Measurements from ENCODE around the gene MCTP2. TPM values are rescaled to one million over a fixed set of nuclear protein-coding genes. Genes with fewer than 3 reads are reported as not detected.

MCTP2 gene
- total and polyA plus RNA-seq, 9 of the 15 experiments (the other 6 are each of a cell fraction or from before 2014, with no cell fraction given) = 0.07 TPM; not detected in 8

GRCh38 chr15:94439158-94439557 lies 207.8 kb downstream of the MCTP2 start (continued):
- TF ChIP-seq, protein P1, sequence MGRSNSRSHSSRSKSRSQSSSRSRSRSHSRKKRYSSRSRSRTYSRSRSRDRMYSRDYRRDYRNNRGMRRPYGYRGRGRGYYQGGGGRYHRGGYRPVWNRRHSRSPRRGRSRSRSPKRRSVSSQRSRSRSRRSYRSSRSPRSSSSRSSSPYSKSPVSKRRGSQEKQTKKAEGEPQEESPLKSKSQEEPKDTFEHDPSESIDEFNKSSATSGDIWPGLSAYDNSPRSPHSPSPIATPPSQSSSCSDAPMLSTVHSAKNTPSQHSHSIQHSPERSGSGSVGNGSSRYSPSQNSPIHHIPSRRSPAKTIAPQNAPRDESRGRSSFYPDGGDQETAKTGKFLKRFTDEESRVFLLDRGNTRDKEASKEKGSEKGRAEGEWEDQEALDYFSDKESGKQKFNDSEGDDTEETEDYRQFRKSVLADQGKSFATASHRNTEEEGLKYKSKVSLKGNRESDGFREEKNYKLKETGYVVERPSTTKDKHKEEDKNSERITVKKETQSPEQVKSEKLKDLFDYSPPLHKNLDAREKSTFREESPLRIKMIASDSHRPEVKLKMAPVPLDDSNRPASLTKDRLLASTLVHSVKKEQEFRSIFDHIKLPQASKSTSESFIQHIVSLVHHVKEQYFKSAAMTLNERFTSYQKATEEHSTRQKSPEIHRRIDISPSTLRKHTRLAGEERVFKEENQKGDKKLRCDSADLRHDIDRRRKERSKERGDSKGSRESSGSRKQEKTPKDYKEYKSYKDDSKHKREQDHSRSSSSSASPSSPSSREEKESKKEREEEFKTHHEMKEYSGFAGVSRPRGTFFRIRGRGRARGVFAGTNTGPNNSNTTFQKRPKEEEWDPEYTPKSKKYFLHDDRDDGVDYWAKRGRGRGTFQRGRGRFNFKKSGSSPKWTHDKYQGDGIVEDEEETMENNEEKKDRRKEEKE (IDR thresholded peaks at IDR 0.05; ENCODE audit: borderline replicate concordance in 1 of 2, control insufficient read depth in 1 of 2, low read depth in 2 of 2, low read length in 1 of 2) = no peak

- ChIA-PET CTCF (ENCODE audit: low intra/inter-chr PET ratio) (no interaction called here), POLR2A (no interaction called here)
- Histone ChIP-seq H3K4me2 (ENCODE audit: insufficient read depth, low read length) (no peak overlapping the region), H3K27ac (ENCODE audit: extremely low read depth, low read depth, low read length) (no peak overlapping the region), H3K9me3 (replicated peaks; ENCODE audit: control insufficient read depth, insufficient read depth, low read depth, low read length) (no peaks in the 10 kb centered on the region), H3K27me3 (ENCODE audit: control insufficient read depth in 2 of 2, insufficient read depth in 2 of 2, low read length in 2 of 2) (no peaks in the 10 kb centered on the region), H4K20me1 (replicated peaks; ENCODE audit: control insufficient read depth, insufficient read depth, low read length) (no peaks in the 10 kb centered on the region), H3K4me3 (no peak overlapping the region), H3K79me2 (ENCODE audit: control insufficient read depth, insufficient read depth, low read length) (no peaks in the 10 kb centered on the region), H3K36me3 (ENCODE audit: control insufficient read depth, insufficient read depth, low read length) (no peaks in the 10 kb centered on the region), H3K9me1 (ENCODE audit: control insufficient read depth, insufficient read depth, low read length) (no peaks in the 10 kb centered on the region), H3K4me1 (replicated peaks in 1 of 2; ENCODE audit: control insufficient read depth in 2 of 2, insufficient read depth in 2 of 2, low read length in 2 of 2) (no peaks in the 10 kb centered on the region), H2AFZ (ENCODE audit: low read depth, low read length) (no peak overlapping the region), H3K9ac (ENCODE audit: insufficient read depth in 1 of 2, low read depth in 2 of 2, low read length in 2 of 2) (no peak overlapping the region)
- no TSS peak for BruUV-seq (replicated peaks)
- DNase-seq (ENCODE audit: extremely low read depth in 1 of 4, low spot score in 3 of 4) = no peak
- intact Hi-C loops (cut with micrococcal nuclease) = no loop called here
- WGBS (ENCODE audit: insufficient coverage, low coverage, missing lambda C conversion rate) = 0% methylated on average over 3 of the region's 3 CpGs
- no peak for FAIRE-seq
- TF ChIP-seq GATA2 (CRISPR knock-in tag; IDR thresholded peaks at IDR 0.05) (no peak), ZNF696 (CRISPR knock-in tag; conservative IDR thresholded peaks at IDR 0.05) (no peak), NELFE (IDR thresholded peaks at IDR 0.05; ENCODE audit: insufficient read depth, insufficient read length) (no peak), HSF4 (CRISPR knock-in tag; IDR thresholded peaks at IDR 0.05; ENCODE audit: borderline replicate concordance) (no peak), ILK (tag; IDR thresholded peaks at IDR 0.05; ENCODE audit: borderline replicate concordance, low read depth) (no peak), XRCC4 (IDR thresholded peaks at IDR 0.05; ENCODE audit: extremely low read depth, insufficient read depth, insufficient read length) (no peak), ZNF24 (IDR thresholded peaks at IDR 0.05) (no peak)
- TF ChIP-seq, protein P2, sequence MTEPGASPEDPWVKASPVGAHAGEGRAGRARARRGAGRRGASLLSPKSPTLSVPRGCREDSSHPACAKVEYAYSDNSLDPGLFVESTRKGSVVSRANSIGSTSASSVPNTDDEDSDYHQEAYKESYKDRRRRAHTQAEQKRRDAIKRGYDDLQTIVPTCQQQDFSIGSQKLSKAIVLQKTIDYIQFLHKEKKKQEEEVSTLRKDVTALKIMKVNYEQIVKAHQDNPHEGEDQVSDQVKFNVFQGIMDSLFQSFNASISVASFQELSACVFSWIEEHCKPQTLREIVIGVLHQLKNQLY (CRISPR knock-in tag; conservative IDR thresholded peaks at IDR 0.05) = no peak
- no peak for ATAC-seq
- in situ Hi-C loops (cut with MboI) = no loop called here
Measured at GRCh38 chr15:94441760-94442159, 210.4 kb downstream of the MCTP2 start.

Data from K562 (cell line).